ENCODE results near the gene ZNFX1. TPM values are rescaled to one million over a fixed set of nuclear protein-coding genes. Genes with fewer than 3 reads are reported as not detected.
A peak's percentile ranks its signal among the peaks of the same experiment; 100 is the strongest.

The ZNFX1 gene
- total and polyA plus RNA-seq, 9 of the 15 experiments (the other 6 are each of a cell fraction or from before 2014, with no cell fraction given), result 3.8 to 13.8 (median 10.3) TPM

DNA sequence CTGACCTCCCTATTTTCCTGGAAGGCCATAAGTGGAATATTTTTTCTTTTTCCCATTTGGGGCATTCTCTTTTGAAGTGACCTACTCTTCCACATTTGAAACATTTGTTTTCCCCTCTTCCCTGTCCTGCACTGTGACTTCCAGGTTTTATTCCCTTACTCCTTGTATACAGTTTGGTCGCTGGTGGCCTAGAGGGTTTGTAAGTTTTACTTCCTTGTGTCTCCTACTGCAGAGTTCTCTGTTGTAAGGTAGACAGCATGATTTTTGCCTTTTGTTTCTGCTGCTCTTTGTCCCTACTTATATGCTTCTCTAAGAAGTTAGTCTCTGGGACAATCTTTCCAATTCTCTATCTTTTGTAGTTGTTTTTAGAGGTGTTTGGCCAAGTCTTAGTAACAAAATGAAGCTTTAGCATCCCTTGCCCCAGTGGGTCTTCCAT is 7.4 kb upstream of the ZNFX1 start (continued):
- TF ChIP-seq, protein P1, sequence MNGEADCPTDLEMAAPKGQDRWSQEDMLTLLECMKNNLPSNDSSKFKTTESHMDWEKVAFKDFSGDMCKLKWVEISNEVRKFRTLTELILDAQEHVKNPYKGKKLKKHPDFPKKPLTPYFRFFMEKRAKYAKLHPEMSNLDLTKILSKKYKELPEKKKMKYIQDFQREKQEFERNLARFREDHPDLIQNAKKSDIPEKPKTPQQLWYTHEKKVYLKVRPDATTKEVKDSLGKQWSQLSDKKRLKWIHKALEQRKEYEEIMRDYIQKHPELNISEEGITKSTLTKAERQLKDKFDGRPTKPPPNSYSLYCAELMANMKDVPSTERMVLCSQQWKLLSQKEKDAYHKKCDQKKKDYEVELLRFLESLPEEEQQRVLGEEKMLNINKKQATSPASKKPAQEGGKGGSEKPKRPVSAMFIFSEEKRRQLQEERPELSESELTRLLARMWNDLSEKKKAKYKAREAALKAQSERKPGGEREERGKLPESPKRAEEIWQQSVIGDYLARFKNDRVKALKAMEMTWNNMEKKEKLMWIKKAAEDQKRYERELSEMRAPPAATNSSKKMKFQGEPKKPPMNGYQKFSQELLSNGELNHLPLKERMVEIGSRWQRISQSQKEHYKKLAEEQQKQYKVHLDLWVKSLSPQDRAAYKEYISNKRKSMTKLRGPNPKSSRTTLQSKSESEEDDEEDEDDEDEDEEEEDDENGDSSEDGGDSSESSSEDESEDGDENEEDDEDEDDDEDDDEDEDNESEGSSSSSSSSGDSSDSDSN (IDR thresholded peaks at IDR 0.05; ENCODE audit: borderline replicate concordance in 1 of 2, low read depth in 2 of 2, low read length in 2 of 2), result no peak
- TF ChIP-seq SUPT5H (IDR thresholded peaks at IDR 0.05), result peak; percentile 18
- TF ChIP-seq HBP1 (CRISPR knock-in tag; IDR thresholded peaks at IDR 0.05), result no peak
- TF ChIP-seq SAP30 (IDR thresholded peaks at IDR 0.05; ENCODE audit: borderline replicate concordance, insufficient read depth, low read depth, low read length, poor library complexity, severe bottlenecking), result no peak
- no peak for TF ChIP-seq ARHGAP35 (IDR thresholded peaks at IDR 0.05; ENCODE audit: partially characterized antibody)
- no peak for TF ChIP-seq CBX1 (IDR thresholded peaks at IDR 0.05; ENCODE audit: low read depth)
- peak; percentile 28 for TF ChIP-seq HDAC3 (IDR thresholded peaks at IDR 0.05; ENCODE audit: borderline replicate concordance, partially characterized antibody)
- TF ChIP-seq ETV6 (IDR thresholded peaks at IDR 0.05; ENCODE audit: borderline replicate concordance in 1 of 2, low read depth in 2 of 2, low read length in 1 of 2), result no peak
- no peak for TF ChIP-seq ETV6 (CRISPR knock-in tag; IDR thresholded peaks at IDR 0.05; ENCODE audit: borderline replicate concordance)
- TF ChIP-seq, protein P2, sequence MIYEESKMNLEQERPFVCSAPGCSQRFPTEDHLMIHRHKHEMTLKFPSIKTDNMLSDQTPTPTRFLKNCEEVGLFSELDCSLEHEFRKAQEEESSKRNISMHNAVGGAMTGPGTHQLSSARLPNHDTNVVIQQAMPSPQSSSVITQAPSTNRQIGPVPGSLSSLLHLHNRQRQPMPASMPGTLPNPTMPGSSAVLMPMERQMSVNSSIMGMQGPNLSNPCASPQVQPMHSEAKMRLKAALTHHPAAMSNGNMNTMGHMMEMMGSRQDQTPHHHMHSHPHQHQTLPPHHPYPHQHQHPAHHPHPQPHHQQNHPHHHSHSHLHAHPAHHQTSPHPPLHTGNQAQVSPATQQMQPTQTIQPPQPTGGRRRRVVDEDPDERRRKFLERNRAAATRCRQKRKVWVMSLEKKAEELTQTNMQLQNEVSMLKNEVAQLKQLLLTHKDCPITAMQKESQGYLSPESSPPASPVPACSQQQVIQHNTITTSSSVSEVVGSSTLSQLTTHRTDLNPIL (CRISPR knock-in tag; IDR thresholded peaks at IDR 0.05), result no peak
- no peak for TF ChIP-seq NR2C2 (CRISPR knock-in tag; IDR thresholded peaks at IDR 0.05)
- no peak for TF ChIP-seq NR2C2 (tag; IDR thresholded peaks at IDR 0.05)
- TF ChIP-seq, protein P3, sequence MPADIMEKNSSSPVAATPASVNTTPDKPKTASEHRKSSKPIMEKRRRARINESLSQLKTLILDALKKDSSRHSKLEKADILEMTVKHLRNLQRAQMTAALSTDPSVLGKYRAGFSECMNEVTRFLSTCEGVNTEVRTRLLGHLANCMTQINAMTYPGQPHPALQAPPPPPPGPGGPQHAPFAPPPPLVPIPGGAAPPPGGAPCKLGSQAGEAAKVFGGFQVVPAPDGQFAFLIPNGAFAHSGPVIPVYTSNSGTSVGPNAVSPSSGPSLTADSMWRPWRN (IDR thresholded peaks at IDR 0.05; ENCODE audit: low read depth), result no peak
- TF ChIP-seq GTF2E2 (tag; IDR thresholded peaks at IDR 0.05), result no peak
